GM12873 (cell line): Measurements from ENCODE around the gene ZDHHC11B.

Experiments
- CTCF ChIP-seq: IDR thresholded peaks from 2 replicates; pipeline ENCODE4 v1.5.1; 2012; ENCODE audit warnings: low read depth, mild to moderate bottlenecking, moderate library complexity, low read length, control low read depth; ENCODE audit not compliant: insufficient read depth; ENCODE audit errors: missing control alignments

ZDHHC11B gene

GRCh38 chr5:674630-675011 lies 109.9 kb downstream of the ZDHHC11B start:
- no peak for TF ChIP-seq CTCF

- TF ChIP-seq CTCF, result no peak
Observed at GRCh38 chr5:673831-674629, 110.5 kb downstream of the ZDHHC11B start.

- no peak for TF ChIP-seq CTCF
Observed at GRCh38 chr5:673161-673830, 111.2 kb downstream of the ZDHHC11B start.

- TF ChIP-seq CTCF, result no peak
Observed at GRCh38 chr5:672329-673160, 112.0 kb downstream of the ZDHHC11B start.

- TF ChIP-seq CTCF, result peak; percentile 89
Observed at GRCh38 chr5:671459-672328, 112.8 kb downstream of the ZDHHC11B start.

GRCh38 chr5:670396-671270 lies 113.9 kb downstream of the ZDHHC11B start:
- no peak for TF ChIP-seq CTCF
